SK-N-SH treated with all-trans-retinoic acid at 6 μM for 48 hours (cell line): ENCODE results near the gene CPEB3.

Source experiments
- ARNTL ChIP-seq: fragments of 450-650 bp; formaldehyde crosslinking; IDR thresholded peaks from 2 replicates; pipeline ENCODE4 v1.5.0; 2020; ENCODE audit warnings: low read depth, mild to moderate bottlenecking, moderate library complexity, borderline replicate concordance
- ZNF565 ChIP-seq: fragments of 450-650 bp; formaldehyde crosslinking; conservative IDR thresholded peaks from 2 replicates; pipeline ENCODE4 v1.5.0; 2020; ENCODE audit warnings: low read depth, mild to moderate bottlenecking, moderate library complexity
- ZNF70 ChIP-seq: fragments of 450-650 bp; formaldehyde crosslinking; IDR thresholded peaks from 2 replicates; pipeline ENCODE4 v1.5.0; 2020; ENCODE audit warnings: mild to moderate bottlenecking, moderate library complexity
- ZNF8 ChIP-seq: fragments of 450-650 bp; formaldehyde crosslinking; IDR thresholded peaks from 2 replicates; pipeline ENCODE4 v1.5.0; 2020; ENCODE audit warnings: mild to moderate bottlenecking, moderate library complexity
- TF ChIP-seq, protein P1 (sequence below): fragments of 250-450 bp; sonication (Bioruptor Pico); IDR thresholded peaks from 2 replicates; pipeline ENCODE4 v1.8.0; 2020; ENCODE audit warnings: mild to moderate bottlenecking, moderate library complexity, borderline replicate concordance
- TF ChIP-seq, protein P2 (sequence below): fragments of 250-450 bp; sonication (Bioruptor Pico); IDR thresholded peaks from 2 replicates; pipeline ENCODE4 v1.8.0; 2021; ENCODE audit warnings: low read depth, mild to moderate bottlenecking, moderate library complexity, borderline replicate concordance

DNA sequence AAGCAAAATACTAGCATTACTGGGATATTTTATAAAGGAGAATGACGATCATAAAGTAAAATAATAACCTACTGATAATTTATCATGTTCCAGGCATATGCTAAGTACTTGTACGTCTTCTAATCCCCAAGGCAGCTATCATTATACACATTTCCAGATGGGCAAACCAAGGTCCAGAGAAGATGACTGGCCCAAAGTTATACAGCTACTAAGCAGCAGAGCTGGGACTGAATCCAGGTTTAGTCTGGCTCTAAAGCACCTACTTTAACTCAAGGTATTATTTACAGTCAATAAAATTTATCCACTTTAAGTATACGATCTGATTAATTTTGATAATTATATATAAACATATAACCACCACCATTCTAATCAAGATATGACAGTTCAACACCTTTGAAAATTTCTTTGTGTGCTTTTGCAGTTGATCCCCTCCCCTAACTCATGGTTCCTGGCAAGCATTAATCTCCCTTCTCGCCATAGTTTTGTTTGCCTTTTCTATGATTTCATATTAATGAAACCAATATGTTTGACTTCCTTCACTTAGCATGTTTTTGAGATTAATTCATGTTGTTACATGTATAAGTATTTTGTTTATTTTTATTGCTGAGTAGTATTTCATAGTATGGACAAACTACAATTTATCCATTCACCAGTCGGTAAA lies 126.7 kb downstream of the CPEB3 start:
- TF ChIP-seq ARNTL (CRISPR knock-in tag) (no peak), ZNF565 (CRISPR knock-in tag) (no peak), ZNF70 (no peak), ZNF8 (CRISPR knock-in tag) (no peak)
- TF ChIP-seq, protein P1, sequence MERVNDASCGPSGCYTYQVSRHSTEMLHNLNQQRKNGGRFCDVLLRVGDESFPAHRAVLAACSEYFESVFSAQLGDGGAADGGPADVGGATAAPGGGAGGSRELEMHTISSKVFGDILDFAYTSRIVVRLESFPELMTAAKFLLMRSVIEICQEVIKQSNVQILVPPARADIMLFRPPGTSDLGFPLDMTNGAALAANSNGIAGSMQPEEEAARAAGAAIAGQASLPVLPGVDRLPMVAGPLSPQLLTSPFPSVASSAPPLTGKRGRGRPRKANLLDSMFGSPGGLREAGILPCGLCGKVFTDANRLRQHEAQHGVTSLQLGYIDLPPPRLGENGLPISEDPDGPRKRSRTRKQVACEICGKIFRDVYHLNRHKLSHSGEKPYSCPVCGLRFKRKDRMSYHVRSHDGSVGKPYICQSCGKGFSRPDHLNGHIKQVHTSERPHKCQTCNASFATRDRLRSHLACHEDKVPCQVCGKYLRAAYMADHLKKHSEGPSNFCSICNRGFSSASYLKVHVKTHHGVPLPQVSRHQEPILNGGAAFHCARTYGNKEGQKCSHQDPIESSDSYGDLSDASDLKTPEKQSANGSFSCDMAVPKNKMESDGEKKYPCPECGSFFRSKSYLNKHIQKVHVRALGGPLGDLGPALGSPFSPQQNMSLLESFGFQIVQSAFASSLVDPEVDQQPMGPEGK (CRISPR knock-in tag), result no peak
- TF ChIP-seq, protein P2, sequence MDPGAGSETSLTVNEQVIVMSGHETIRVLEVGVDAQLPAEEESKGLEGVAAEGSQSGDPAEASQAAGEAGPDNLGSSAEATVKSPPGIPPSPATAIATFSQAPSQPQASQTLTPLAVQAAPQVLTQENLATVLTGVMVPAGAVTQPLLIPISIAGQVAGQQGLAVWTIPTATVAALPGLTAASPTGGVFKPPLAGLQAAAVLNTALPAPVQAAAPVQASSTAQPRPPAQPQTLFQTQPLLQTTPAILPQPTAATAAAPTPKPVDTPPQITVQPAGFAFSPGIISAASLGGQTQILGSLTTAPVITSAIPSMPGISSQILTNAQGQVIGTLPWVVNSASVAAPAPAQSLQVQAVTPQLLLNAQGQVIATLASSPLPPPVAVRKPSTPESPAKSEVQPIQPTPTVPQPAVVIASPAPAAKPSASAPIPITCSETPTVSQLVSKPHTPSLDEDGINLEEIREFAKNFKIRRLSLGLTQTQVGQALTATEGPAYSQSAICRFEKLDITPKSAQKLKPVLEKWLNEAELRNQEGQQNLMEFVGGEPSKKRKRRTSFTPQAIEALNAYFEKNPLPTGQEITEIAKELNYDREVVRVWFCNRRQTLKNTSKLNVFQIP (CRISPR knock-in tag), result no peak
